ENCODE results near the gene PPP2R2C.

Gene PPP2R2C

GRCh38 chr4:6364146-6364545 is 108.3 kb downstream of the PPP2R2C start:
- no peak for DNase-seq (ENCODE audit: low read depth in 1 of 2, low spot score in 1 of 2)
- TF ChIP-seq POLR2AphosphoS5 (IDR thresholded peaks at IDR 0.05; ENCODE audit: low read depth) (no peak), SPI1 (IDR thresholded peaks at IDR 0.05; ENCODE audit: borderline replicate concordance, low read depth) (no peak), GABPA (IDR thresholded peaks at IDR 0.05; ENCODE audit: low read depth) (no peak), CTCF (IDR thresholded peaks at IDR 0.05; ENCODE audit: insufficient read depth, low read length) (no peak)
- TF ChIP-seq, protein P1, sequence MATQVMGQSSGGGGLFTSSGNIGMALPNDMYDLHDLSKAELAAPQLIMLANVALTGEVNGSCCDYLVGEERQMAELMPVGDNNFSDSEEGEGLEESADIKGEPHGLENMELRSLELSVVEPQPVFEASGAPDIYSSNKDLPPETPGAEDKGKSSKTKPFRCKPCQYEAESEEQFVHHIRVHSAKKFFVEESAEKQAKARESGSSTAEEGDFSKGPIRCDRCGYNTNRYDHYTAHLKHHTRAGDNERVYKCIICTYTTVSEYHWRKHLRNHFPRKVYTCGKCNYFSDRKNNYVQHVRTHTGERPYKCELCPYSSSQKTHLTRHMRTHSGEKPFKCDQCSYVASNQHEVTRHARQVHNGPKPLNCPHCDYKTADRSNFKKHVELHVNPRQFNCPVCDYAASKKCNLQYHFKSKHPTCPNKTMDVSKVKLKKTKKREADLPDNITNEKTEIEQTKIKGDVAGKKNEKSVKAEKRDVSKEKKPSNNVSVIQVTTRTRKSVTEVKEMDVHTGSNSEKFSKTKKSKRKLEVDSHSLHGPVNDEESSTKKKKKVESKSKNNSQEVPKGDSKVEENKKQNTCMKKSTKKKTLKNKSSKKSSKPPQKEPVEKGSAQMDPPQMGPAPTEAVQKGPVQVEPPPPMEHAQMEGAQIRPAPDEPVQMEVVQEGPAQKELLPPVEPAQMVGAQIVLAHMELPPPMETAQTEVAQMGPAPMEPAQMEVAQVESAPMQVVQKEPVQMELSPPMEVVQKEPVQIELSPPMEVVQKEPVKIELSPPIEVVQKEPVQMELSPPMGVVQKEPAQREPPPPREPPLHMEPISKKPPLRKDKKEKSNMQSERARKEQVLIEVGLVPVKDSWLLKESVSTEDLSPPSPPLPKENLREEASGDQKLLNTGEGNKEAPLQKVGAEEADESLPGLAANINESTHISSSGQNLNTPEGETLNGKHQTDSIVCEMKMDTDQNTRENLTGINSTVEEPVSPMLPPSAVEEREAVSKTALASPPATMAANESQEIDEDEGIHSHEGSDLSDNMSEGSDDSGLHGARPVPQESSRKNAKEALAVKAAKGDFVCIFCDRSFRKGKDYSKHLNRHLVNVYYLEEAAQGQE (IDR thresholded peaks at IDR 0.05; ENCODE audit: insufficient replicate concordance, low read depth): no peak
- Histone ChIP-seq H3K27ac (replicated peaks) (no peak overlapping the region), H3K27me3 (ENCODE audit: insufficient read depth, poor library complexity, severe bottlenecking) (no peaks in the 10 kb centered on the region), H3K4me3 (replicated peaks; ENCODE audit: insufficient read depth, low read length) (no peak overlapping the region)

DNA sequence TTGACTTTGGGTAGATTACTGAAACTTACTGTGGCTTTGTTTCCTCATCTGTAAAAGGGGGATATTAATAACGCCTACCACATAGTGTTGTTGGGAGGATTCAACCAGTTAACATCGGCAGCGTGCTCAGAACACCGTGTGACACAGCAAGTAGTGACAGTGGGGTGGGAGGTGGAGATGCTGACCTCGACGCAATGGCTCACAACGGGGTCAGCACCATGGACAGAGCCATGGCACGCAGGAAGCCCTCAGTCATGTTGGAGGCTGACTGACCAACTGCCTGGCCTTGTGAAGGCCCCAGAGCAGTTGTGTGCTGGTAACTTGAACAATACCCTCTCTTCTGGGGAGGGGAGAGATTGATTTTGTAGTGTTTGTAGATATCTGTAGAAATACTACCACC is 109.5 kb downstream of the PPP2R2C start:
- no peak for TF ChIP-seq CTCF (IDR thresholded peaks at IDR 0.05; ENCODE audit: insufficient read depth, low read length)
- TF ChIP-seq, protein P1 (IDR thresholded peaks at IDR 0.05; ENCODE audit: insufficient replicate concordance, low read depth): peak; percentile 98
- TF ChIP-seq POLR2AphosphoS5 (IDR thresholded peaks at IDR 0.05; ENCODE audit: low read depth): no peak
- no peaks in the 10 kb centered on the region for H3K27me3 ChIP-seq (ENCODE audit: insufficient read depth, poor library complexity, severe bottlenecking)
- H3K4me3 ChIP-seq (replicated peaks; ENCODE audit: insufficient read depth, low read length): no peak overlapping the region
- no peak overlapping the region for H3K27ac ChIP-seq (replicated peaks)
- DNase-seq (ENCODE audit: low read depth in 1 of 2, low spot score in 1 of 2): no peak

GRCh38 chr4:6362243-6362885 is 110.0 kb downstream of the PPP2R2C start:
- no peak for TF ChIP-seq SPI1 (IDR thresholded peaks at IDR 0.05; ENCODE audit: borderline replicate concordance, low read depth)
- TF ChIP-seq POLR2AphosphoS5 (IDR thresholded peaks at IDR 0.05; ENCODE audit: low read depth): no peak
- TF ChIP-seq CTCF (IDR thresholded peaks at IDR 0.05; ENCODE audit: insufficient read depth, low read length): no peak
- no peak for TF ChIP-seq GABPA (IDR thresholded peaks at IDR 0.05; ENCODE audit: low read depth)
- TF ChIP-seq, protein P1 (IDR thresholded peaks at IDR 0.05; ENCODE audit: insufficient replicate concordance, low read depth): no peak
- DNase-seq (ENCODE audit: low read depth in 1 of 2, low spot score in 1 of 2): no peak
- H3K27ac ChIP-seq (replicated peaks): no peak overlapping the region
- no peaks in the 10 kb centered on the region for H3K27me3 ChIP-seq (ENCODE audit: insufficient read depth, poor library complexity, severe bottlenecking)
- no peak overlapping the region for H3K4me3 ChIP-seq (replicated peaks; ENCODE audit: insufficient read depth, low read length)

Measured in HL-60 (cell line).